Bronchial epithelial cell (primary cell): ENCODE data around the gene MRPS14. TPM values are rescaled to one million over a fixed set of nuclear protein-coding genes. Genes with fewer than 3 reads are reported as not detected.
A peak's percentile ranks its signal among the peaks of the same experiment; 100 is the strongest.
"Not testable (repeated sequence)": the region's sequence is repeated elsewhere in the genome, so short reads cannot be mapped to it uniquely, and the experiment has no call there.

Source experiments
- DNase-seq: peaks from one replicate; pipeline ENCODE4 v3.0.0-alpha.2; 2010; ENCODE audit warnings: low read depth
- FAIRE-seq: peaks from 2 replicates; lab custom pipeline; 2011; peaks lifted over from hg19 to GRCh38; lab: Jason Lieb, UNC
- H3K27me3 ChIP-seq: 2 replicates; pipeline ENCODE4 v1.5.1; 2011; ENCODE audit warnings: low read length; ENCODE audit not compliant: control insufficient read depth, insufficient read depth
- H3K36me3 ChIP-seq: 2 replicates; pipeline ENCODE4 v1.5.1; 2011; ENCODE audit warnings: low read length; ENCODE audit not compliant: control insufficient read depth, insufficient read depth
- H3K4me3 ChIP-seq: 2 replicates; pipeline ENCODE4 v1.5.1; 2011; ENCODE audit warnings: mild to moderate bottlenecking, low read depth, low read length, control low read depth
- CTCF ChIP-seq: IDR thresholded peaks from 2 replicates; pipeline ENCODE4 v1.5.1; 2011; ENCODE audit warnings: mild to moderate bottlenecking, moderate library complexity, low read length, control low read depth, inconsistent platforms; ENCODE audit not compliant: insufficient read depth, severe bottlenecking
- total RNA-seq: library from RNA; depleted of rRNA; stranded (reverse); fragments of >200 nt; gene quantifications from 2 replicates; pipeline ENCODE4 v1.2.1, GENCODE V29; 2014

The MRPS14 gene
- total RNA-seq, 1 donor from 2014 or later = 21.3 TPM

GRCh38 chr1:175034775-175035174, 11.6 kb upstream of the MRPS14 start:
- FAIRE-seq = no peak
- Histone ChIP-seq H3K4me3 (no peak overlapping the region), H3K36me3 (no peaks in the 10 kb centered on the region), H3K27me3 (no peaks in the 10 kb centered on the region)
- TF ChIP-seq CTCF = no peak
- peak; percentile 81 for DNase-seq

DNA sequence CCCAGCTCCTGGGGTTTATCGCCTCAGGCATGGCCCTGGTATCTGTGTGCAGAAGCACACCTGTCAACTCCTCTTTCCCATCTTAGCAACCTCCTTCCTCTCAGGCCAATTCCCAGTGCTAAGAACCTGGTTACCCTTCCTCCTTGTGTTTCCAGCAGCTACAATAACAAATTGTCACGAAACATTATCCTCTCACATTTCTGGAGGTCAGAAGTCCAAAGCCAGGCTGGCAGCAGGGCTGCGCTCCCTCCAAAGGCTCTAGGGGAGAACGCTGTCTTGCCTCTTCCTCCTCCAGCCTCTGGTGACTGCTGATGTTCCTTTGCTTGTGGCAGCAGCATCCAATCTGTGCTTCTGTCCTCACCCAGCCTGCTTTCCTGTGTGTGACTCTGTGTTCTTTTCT, 10.7 kb upstream of the MRPS14 start:
- TF ChIP-seq CTCF = no peak
- FAIRE-seq = no peak
- Histone ChIP-seq H3K27me3 (no peaks in the 10 kb centered on the region), H3K36me3 (no peaks in the 10 kb centered on the region), H3K4me3 (no peak overlapping the region)
- no peak for DNase-seq

DNA sequence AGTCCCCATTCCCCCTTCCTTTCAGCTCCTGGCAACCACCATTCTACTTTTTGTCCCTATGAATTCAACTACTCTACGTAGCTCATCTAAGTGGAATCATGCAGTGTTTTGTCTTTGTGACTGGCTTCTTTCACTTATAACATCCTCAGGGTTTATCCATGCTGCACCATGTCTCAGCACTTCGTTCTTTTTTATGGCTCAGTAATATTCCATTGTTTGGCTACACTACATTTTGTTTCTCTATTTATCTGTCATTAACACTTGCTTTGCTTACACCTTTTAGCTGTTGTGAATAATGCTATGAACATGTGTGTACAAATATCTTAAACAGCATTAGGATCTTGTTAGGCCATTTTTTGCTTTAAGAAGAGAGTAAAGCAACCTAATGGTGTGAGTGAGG, 1.5 kb upstream of the MRPS14 start:
- H3K4me3 ChIP-seq = no peak overlapping the region
- no peak for TF ChIP-seq CTCF
- no peak for FAIRE-seq
- no peaks in the 10 kb centered on the region for H3K27me3 ChIP-seq
- no peak for DNase-seq
- H3K36me3 ChIP-seq = no peaks in the 10 kb centered on the region

DNA sequence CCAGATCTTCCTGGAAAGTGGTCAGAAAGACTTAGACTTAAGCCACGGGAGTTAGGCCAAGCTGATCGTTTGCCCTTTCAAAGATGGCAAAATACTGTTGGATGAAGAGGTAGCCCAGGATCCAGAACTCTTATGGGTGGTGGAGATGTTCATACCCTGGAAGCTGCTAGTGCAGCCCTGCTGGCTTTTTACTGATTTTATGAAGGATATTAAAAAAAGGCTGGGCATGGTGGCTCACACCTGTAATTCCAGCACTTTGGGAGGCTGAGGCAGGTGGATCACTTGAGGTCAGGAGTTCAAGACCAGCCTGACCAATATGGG, 657 bp upstream of the MRPS14 start:
- DNase-seq, H3K36me3 ChIP-seq, FAIRE-seq, H3K27me3 ChIP-seq: not testable (repeated sequence)
- peak overlapping the region; percentile 62 for H3K4me3 ChIP-seq

DNA sequence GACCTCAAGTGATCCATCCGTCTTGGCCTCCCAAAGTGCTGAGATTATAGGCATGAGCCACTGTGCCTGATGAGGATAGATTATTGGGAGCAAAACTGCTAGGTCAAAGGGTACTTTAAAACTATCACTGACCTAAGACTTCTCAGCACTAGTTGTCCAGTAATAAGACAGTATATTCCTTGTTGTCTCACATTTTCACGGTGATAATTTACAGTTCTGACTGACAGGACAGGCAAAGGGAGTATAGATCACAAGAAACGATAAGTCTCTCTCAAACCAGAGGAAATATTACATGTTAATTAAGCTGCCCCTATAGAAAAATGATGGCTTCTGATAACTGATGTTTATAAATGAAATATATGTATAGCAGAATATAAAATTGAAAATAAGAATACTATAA, 3.7 kb downstream of the MRPS14 start:
- H3K4me3 ChIP-seq = no peak overlapping the region
- FAIRE-seq (no peak), DNase-seq (no peak)
- peaks cover 4% of the 10 kb centered on the region for H3K36me3 ChIP-seq
- no peaks in the 10 kb centered on the region for H3K27me3 ChIP-seq
- no peak for TF ChIP-seq CTCF

GRCh38 chr1:175015243-175015642, 8.0 kb downstream of the MRPS14 start:
- peaks cover 13% of the 10 kb centered on the region for H3K36me3 ChIP-seq
- TF ChIP-seq CTCF = no peak
- FAIRE-seq (no peak), DNase-seq (peak; percentile 15)
- H3K4me3 ChIP-seq = no peak overlapping the region
- H3K27me3 ChIP-seq = no peaks in the 10 kb centered on the region

DNA sequence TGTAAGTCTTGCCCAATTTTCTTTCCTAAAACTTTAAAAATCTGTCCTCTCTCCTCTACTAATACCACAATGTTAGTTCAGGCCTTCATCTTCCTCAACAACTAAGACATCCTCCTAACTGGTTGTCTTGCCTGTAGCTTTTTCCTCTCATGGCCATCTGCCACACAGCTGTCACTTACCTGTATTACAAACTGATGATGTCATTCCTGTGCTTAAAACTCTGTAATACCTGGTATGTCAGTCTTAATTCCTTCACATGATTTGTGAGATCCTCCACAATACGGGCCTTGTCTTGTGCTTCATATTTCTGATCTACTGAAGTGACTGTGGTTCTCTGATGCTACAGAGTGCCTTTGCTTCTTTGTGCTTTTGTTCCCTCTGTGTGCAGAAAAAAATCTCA, 9.8 kb downstream of the MRPS14 start:
- H3K36me3 ChIP-seq = peaks cover 13% of the 10 kb centered on the region
- no peak for TF ChIP-seq CTCF

More for the DNA sequence above, 9.8 kb downstream of the MRPS14 start:
- Histone ChIP-seq H3K4me3 (no peak overlapping the region), H3K27me3 (no peaks in the 10 kb centered on the region)
- FAIRE-seq (no peak), DNase-seq (no peak)
